SK-N-SH treated with all-trans-retinoic acid at 6 μM for 48 hours (cell line): ENCODE results near the gene PKM.

ENCODE experiments used
- ATAC-seq: fragments of 200-7000 bp; cut with Tn5 transposase; 3 replicates; pipeline ENCODE4 v1.9.1; 2020; ENCODE audit warnings: mild to moderate bottlenecking, moderate library complexity
- ARNTL ChIP-seq: fragments of 450-650 bp; formaldehyde crosslinking; IDR thresholded peaks from 2 replicates; pipeline ENCODE4 v1.5.0; 2020; ENCODE audit warnings: low read depth, mild to moderate bottlenecking, moderate library complexity, borderline replicate concordance
- BACH2 ChIP-seq: fragments of 250-450 bp; sonication (Bioruptor Pico); IDR thresholded peaks from 2 replicates; pipeline ENCODE4 v1.9.0; 2021; ENCODE audit warnings: mild to moderate bottlenecking, borderline replicate concordance
- CREB5 ChIP-seq: fragments of 250-450 bp; sonication (Bioruptor Pico); IDR thresholded peaks from 2 replicates; pipeline ENCODE4 v1.5.1; 2020; ENCODE audit warnings: low read depth, mild to moderate bottlenecking, moderate library complexity
- CSDC2 ChIP-seq: fragments of 250-450 bp; sonication (Bioruptor Pico); IDR thresholded peaks from 2 replicates; pipeline ENCODE4 v1.5.0; 2020; ENCODE audit warnings: mild to moderate bottlenecking, moderate library complexity
- ESRRG ChIP-seq: fragments of 250-450 bp; sonication (Bioruptor Pico); IDR thresholded peaks from 2 replicates; pipeline ENCODE4 v1.6.1; 2021; ENCODE audit warnings: mild to moderate bottlenecking
- GLIS3 ChIP-seq: fragments of 250-450 bp; sonication (Bioruptor Pico); IDR thresholded peaks from 2 replicates; pipeline ENCODE4 v1.5.0; 2020; ENCODE audit warnings: mild to moderate bottlenecking, moderate library complexity
- ISL1 ChIP-seq: fragments of 250-450 bp; sonication (Bioruptor Pico); IDR thresholded peaks from 2 replicates; pipeline ENCODE4 v2.1.2; 2022; ENCODE audit warnings: mild to moderate bottlenecking, moderate library complexity
- OSR1 ChIP-seq: fragments of 250-450 bp; sonication (Bioruptor Pico); IDR thresholded peaks from 2 replicates; pipeline ENCODE4 v1.8.0; 2022; ENCODE audit warnings: moderate library complexity, mild to moderate bottlenecking, inconsistent platforms
- POU6F1 ChIP-seq: fragments of 250-450 bp; sonication (Bioruptor Pico); IDR thresholded peaks from 2 replicates; pipeline ENCODE4 v1.8.0; 2021; ENCODE audit warnings: low read depth, mild to moderate bottlenecking, moderate library complexity, borderline replicate concordance
- PPARA ChIP-seq: fragments of 250-450 bp; sonication (Bioruptor Pico); IDR thresholded peaks from 2 replicates; pipeline ENCODE4 v1.5.0; 2020; ENCODE audit warnings: mild to moderate bottlenecking, borderline replicate concordance
- RARB ChIP-seq: fragments of 250-450 bp; sonication (Bioruptor Pico); IDR thresholded peaks from 2 replicates; pipeline ENCODE4 v1.8.0; 2021; ENCODE audit warnings: mild to moderate bottlenecking, moderate library complexity
- SNAI2 ChIP-seq: fragments of 250-450 bp; sonication (Bioruptor Pico); IDR thresholded peaks from 2 replicates; pipeline ENCODE4 v1.5.0; 2020; ENCODE audit warnings: mild to moderate bottlenecking, moderate library complexity
- TCF4 ChIP-seq: fragments of 250-450 bp; sonication (Bioruptor Pico); IDR thresholded peaks from 2 replicates; pipeline ENCODE4 v1.8.0; 2021; ENCODE audit warnings: mild to moderate bottlenecking, moderate library complexity, borderline replicate concordance
- TOX ChIP-seq: fragments of 250-450 bp; sonication (Bioruptor Pico); IDR thresholded peaks from 2 replicates; pipeline ENCODE4 v1.8.0; 2021; ENCODE audit warnings: mild to moderate bottlenecking, moderate library complexity, borderline replicate concordance
- ZC3H10 ChIP-seq: fragments of 250-450 bp; sonication (Bioruptor Pico); IDR thresholded peaks from 2 replicates; pipeline ENCODE4 v1.5.1; 2021; ENCODE audit warnings: mild to moderate bottlenecking, moderate library complexity
- ZFP3 ChIP-seq: fragments of 250-450 bp; sonication (Bioruptor Pico); IDR thresholded peaks from 2 replicates; pipeline ENCODE4 v1.5.0; 2020; ENCODE audit warnings: mild to moderate bottlenecking, moderate library complexity
- ZFP30 ChIP-seq: fragments of 450-650 bp; formaldehyde crosslinking; IDR thresholded peaks from 2 replicates; pipeline ENCODE4 v1.5.0; 2022; ENCODE audit warnings: mild to moderate bottlenecking, moderate library complexity
- ZNF565 ChIP-seq: fragments of 450-650 bp; formaldehyde crosslinking; conservative IDR thresholded peaks from 2 replicates; pipeline ENCODE4 v1.5.0; 2020; ENCODE audit warnings: low read depth, mild to moderate bottlenecking, moderate library complexity
- ZNF70 ChIP-seq: fragments of 450-650 bp; formaldehyde crosslinking; IDR thresholded peaks from 2 replicates; pipeline ENCODE4 v1.5.0; 2020; ENCODE audit warnings: mild to moderate bottlenecking, moderate library complexity
- ZNF8 ChIP-seq: fragments of 450-650 bp; formaldehyde crosslinking; IDR thresholded peaks from 2 replicates; pipeline ENCODE4 v1.5.0; 2020; ENCODE audit warnings: mild to moderate bottlenecking, moderate library complexity
- TF ChIP-seq, protein P1 (sequence below): fragments of 250-450 bp; sonication (Bioruptor Pico); IDR thresholded peaks from 2 replicates; pipeline ENCODE4 v1.5.0; 2020; ENCODE audit warnings: mild to moderate bottlenecking, moderate library complexity
- TF ChIP-seq, protein P2 (sequence below): fragments of 250-450 bp; sonication (Bioruptor Pico); IDR thresholded peaks from 2 replicates; pipeline ENCODE4 v1.5.1; 2021; ENCODE audit warnings: mild to moderate bottlenecking, moderate library complexity

Gene PKM

GRCh38 chr15:72176743-72177142 lies 54.2 kb downstream of the PKM start (continued):
- TF ChIP-seq, protein P1, sequence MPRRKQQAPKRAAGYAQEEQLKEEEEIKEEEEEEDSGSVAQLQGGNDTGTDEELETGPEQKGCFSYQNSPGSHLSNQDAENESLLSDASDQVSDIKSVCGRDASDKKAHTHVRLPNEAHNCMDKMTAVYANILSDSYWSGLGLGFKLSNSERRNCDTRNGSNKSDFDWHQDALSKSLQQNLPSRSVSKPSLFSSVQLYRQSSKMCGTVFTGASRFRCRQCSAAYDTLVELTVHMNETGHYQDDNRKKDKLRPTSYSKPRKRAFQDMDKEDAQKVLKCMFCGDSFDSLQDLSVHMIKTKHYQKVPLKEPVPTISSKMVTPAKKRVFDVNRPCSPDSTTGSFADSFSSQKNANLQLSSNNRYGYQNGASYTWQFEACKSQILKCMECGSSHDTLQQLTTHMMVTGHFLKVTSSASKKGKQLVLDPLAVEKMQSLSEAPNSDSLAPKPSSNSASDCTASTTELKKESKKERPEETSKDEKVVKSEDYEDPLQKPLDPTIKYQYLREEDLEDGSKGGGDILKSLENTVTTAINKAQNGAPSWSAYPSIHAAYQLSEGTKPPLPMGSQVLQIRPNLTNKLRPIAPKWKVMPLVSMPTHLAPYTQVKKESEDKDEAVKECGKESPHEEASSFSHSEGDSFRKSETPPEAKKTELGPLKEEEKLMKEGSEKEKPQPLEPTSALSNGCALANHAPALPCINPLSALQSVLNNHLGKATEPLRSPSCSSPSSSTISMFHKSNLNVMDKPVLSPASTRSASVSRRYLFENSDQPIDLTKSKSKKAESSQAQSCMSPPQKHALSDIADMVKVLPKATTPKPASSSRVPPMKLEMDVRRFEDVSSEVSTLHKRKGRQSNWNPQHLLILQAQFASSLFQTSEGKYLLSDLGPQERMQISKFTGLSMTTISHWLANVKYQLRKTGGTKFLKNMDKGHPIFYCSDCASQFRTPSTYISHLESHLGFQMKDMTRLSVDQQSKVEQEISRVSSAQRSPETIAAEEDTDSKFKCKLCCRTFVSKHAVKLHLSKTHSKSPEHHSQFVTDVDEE (CRISPR knock-in tag): no peak
- TF ChIP-seq ISL1 (CRISPR knock-in tag) (no peak), GLIS3 (CRISPR knock-in tag) (no peak), RARB (no peak), OSR1 (CRISPR knock-in tag) (no peak), CSDC2 (CRISPR knock-in tag) (no peak)
- TF ChIP-seq, all 23 proteins: peak for 0

DNA sequence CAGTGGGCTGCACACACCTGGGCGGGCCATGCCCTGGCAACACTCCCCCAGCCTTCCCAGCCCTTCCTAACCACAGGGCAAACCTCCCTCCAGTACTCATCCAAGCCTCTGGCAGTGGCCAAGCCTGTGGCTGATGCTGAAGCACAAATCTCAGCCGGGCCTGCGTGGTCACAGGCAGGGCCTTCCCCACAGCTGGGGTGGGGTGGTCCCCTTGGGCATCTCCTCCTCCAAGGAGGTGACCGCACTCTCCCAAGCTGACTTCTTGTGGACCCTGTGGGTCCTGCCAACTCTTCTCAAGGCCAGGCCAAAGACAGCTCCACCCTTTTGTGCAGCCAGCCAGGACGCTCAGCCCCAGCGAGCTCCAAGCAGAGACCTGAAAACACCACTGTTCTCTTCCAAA lies 54.8 kb downstream of the PKM start:
- TF ChIP-seq RARB (no peak), ESRRG (CRISPR knock-in tag) (no peak), TOX (CRISPR knock-in tag) (no peak), POU6F1 (no peak), CSDC2 (CRISPR knock-in tag) (no peak), ZNF70 (CRISPR knock-in tag) (no peak), ZC3H10 (CRISPR knock-in tag) (no peak), ZNF565 (CRISPR knock-in tag) (no peak), ARNTL (no peak), ISL1 (CRISPR knock-in tag) (no peak), GLIS3 (CRISPR knock-in tag) (no peak), OSR1 (CRISPR knock-in tag) (no peak), TCF4 (CRISPR knock-in tag) (no peak)
- TF ChIP-seq, protein P1 (CRISPR knock-in tag): no peak
- TF ChIP-seq, protein P2, sequence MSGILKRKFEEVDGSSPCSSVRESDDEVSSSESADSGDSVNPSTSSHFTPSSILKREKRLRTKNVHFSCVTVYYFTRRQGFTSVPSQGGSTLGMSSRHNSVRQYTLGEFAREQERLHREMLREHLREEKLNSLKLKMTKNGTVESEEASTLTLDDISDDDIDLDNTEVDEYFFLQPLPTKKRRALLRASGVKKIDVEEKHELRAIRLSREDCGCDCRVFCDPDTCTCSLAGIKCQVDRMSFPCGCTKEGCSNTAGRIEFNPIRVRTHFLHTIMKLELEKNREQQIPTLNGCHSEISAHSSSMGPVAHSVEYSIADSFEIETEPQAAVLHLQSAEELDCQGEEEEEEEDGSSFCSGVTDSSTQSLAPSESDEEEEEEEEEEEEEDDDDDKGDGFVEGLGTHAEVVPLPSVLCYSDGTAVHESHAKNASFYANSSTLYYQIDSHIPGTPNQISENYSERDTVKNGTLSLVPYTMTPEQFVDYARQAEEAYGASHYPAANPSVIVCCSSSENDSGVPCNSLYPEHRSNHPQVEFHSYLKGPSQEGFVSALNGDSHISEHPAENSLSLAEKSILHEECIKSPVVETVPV (CRISPR knock-in tag): no peak
- ATAC-seq: no peak

GRCh38 chr15:72175186-72176044 lies 55.6 kb downstream of the PKM start:
- no peak for ATAC-seq
- TF ChIP-seq RARB (no peak), ZNF8 (CRISPR knock-in tag) (no peak), CREB5 (CRISPR knock-in tag) (no peak), CSDC2 (CRISPR knock-in tag) (no peak), ZFP3 (CRISPR knock-in tag) (no peak), ISL1 (CRISPR knock-in tag) (no peak), ZFP30 (CRISPR knock-in tag) (no peak), ZC3H10 (CRISPR knock-in tag) (no peak), ESRRG (CRISPR knock-in tag) (no peak), TOX (CRISPR knock-in tag) (no peak), BACH2 (no peak), SNAI2 (CRISPR knock-in tag) (no peak), PPARA (no peak)
- TF ChIP-seq, protein P1 (CRISPR knock-in tag): no peak
- TF ChIP-seq, protein P2 (CRISPR knock-in tag): no peak
